T-helper 2 cell treated with Interferon-gamma antibody and Interleukin-4, amounts not matched to agents 5 μg/mL and 100 μg/mL, for 36 hours (primary cell): Measurements from ENCODE around the gene NADK2.

Experiments used
- DNase-seq: peaks from one replicate; pipeline ENCODE4 v3.0.0; 2021; ENCODE audit warnings: low spot score
- H3K27ac Mint-ChIP-seq: one replicate; pipeline ENCODE4 v1.8.0; 2021; ENCODE audit warnings: mild to moderate bottlenecking, mixed read lengths
- H3K27me3 Mint-ChIP-seq: one replicate; pipeline ENCODE4 v1.8.0; 2021; ENCODE audit warnings: low read depth, mixed read lengths
- H3K36me3 Mint-ChIP-seq: one replicate; pipeline ENCODE4 v1.8.0; 2021; ENCODE audit warnings: low read depth, mixed read lengths
- H3K4me1 Mint-ChIP-seq: one replicate; pipeline ENCODE4 v1.8.0; 2021; ENCODE audit warnings: low read depth, mixed read lengths
- H3K4me3 Mint-ChIP-seq: one replicate; pipeline ENCODE4 v1.8.0; 2022; ENCODE audit warnings: mild to moderate bottlenecking, moderate library complexity, mixed read lengths
- H3K9me3 Mint-ChIP-seq: one replicate; pipeline ENCODE4 v1.8.0; 2021; ENCODE audit warnings: mixed read lengths

Gene NADK2

GRCh38 chr5:36177715-36178523 lies 63.8 kb downstream of the NADK2 start:
- Mint-ChIP-seq H3K27ac (no peak overlapping the region), H3K27me3 (no peaks in the 10 kb centered on the region), H3K4me3 (no peak overlapping the region), H3K9me3 (no peaks in the 10 kb centered on the region), H3K4me1 (peaks cover 4% of the 10 kb centered on the region), H3K36me3 (peaks cover 64% of the 10 kb centered on the region)
- DNase-seq, result no peak

- Mint-ChIP-seq H3K27me3 (no peaks in the 10 kb centered on the region), H3K36me3 (peaks cover 61% of the 10 kb centered on the region), H3K27ac (no peak overlapping the region), H3K4me1 (peaks cover 4% of the 10 kb centered on the region), H3K9me3 (no peaks in the 10 kb centered on the region), H3K4me3 (no peak overlapping the region)
- DNase-seq, result no peak
These were observed 64.6 kb downstream of the NADK2 start for GRCh38 chr5:36177154-36177553.

GRCh38 chr5:36175043-36175442 lies 66.7 kb downstream of the NADK2 start:
- Mint-ChIP-seq H3K36me3 (peaks cover 58% of the 10 kb centered on the region), H3K27me3 (no peaks in the 10 kb centered on the region), H3K4me3 (no peak overlapping the region), H3K4me1 (peaks cover 4% of the 10 kb centered on the region), H3K27ac (no peak overlapping the region), H3K9me3 (no peaks in the 10 kb centered on the region)
- DNase-seq, result no peak

- Mint-ChIP-seq H3K4me1 (peaks cover 4% of the 10 kb centered on the region), H3K27me3 (no peaks in the 10 kb centered on the region), H3K9me3 (no peaks in the 10 kb centered on the region), H3K27ac (no peak overlapping the region), H3K4me3 (no peak overlapping the region), H3K36me3 (peaks cover 58% of the 10 kb centered on the region)
- no peak for DNase-seq
These were observed 67.6 kb downstream of the NADK2 start for GRCh38 chr5:36174119-36174518.

DNA sequence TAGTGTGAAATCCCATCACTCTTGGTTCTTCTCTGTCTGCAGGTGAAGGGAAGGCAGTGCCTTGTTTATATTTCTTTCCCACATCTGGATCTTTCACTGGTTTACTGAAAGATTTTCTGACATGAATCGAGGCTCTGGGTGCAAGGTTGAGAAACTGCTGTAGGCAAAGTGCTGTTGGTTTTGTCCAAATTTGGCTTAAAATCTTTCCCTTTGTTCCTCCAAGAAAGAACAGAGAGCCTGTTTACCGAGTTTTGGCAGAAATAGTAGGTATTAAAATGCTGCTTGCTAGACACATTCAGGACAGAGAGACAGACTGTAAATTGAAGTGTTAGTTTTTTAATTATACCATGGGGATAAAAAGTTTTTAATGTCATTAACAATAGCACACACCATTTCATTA lies 68.3 kb downstream of the NADK2 start:
- Mint-ChIP-seq H3K4me3 (no peak overlapping the region), H3K27me3 (no peaks in the 10 kb centered on the region), H3K9me3 (no peaks in the 10 kb centered on the region), H3K4me1 (peaks cover 7% of the 10 kb centered on the region), H3K27ac (no peak overlapping the region), H3K36me3 (peaks cover 59% of the 10 kb centered on the region)
- no peak for DNase-seq

- Mint-ChIP-seq H3K27me3 (no peaks in the 10 kb centered on the region), H3K4me3 (no peak overlapping the region), H3K9me3 (no peaks in the 10 kb centered on the region), H3K36me3 (peaks cover 64% of the 10 kb centered on the region), H3K4me1 (peaks cover 13% of the 10 kb centered on the region), H3K27ac (no peak overlapping the region)
- DNase-seq, result no peak
These were observed 69.1 kb downstream of the NADK2 start for GRCh38 chr5:36172599-36172998.

- H3K36me3 Mint-ChIP-seq, result peaks cover 70% of the 10 kb centered on the region
- no peak overlapping the region for H3K27ac Mint-ChIP-seq
- no peaks in the 10 kb centered on the region for H3K9me3 Mint-ChIP-seq
- H3K4me1 Mint-ChIP-seq, result peaks cover 15% of the 10 kb centered on the region
- no peaks in the 10 kb centered on the region for H3K27me3 Mint-ChIP-seq
- no peak for DNase-seq
- no peak overlapping the region for H3K4me3 Mint-ChIP-seq
These were observed 70.8 kb downstream of the NADK2 start for GRCh38 chr5:36170832-36171424.

DNA sequence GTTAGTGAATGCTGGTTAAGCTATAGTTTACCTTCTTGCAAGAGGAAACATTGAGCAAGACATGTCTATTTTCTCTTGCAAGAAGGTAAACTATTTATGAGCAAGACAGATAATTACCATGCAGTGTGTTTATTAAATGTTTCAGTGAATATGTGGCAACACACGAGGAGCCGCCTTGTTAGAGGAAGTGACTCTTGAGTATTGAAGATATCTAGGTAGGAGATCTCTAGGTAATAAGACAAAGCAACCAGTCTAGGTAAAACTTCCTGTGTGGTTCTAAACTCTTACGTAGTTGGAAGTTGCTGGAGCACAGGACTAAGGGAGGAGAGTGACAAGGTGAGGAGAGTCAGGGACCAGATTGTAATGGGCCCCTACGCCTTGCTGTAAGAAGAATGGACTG lies 73.0 kb downstream of the NADK2 start:
- Mint-ChIP-seq H3K9me3 (no peaks in the 10 kb centered on the region), H3K27ac (peak overlapping the region; percentile 79), H3K27me3 (no peaks in the 10 kb centered on the region), H3K4me1 (peaks cover 11% of the 10 kb centered on the region), H3K4me3 (peak overlapping the region; percentile 37), H3K36me3 (peaks cover 62% of the 10 kb centered on the region)
- DNase-seq, result no peak

DNA sequence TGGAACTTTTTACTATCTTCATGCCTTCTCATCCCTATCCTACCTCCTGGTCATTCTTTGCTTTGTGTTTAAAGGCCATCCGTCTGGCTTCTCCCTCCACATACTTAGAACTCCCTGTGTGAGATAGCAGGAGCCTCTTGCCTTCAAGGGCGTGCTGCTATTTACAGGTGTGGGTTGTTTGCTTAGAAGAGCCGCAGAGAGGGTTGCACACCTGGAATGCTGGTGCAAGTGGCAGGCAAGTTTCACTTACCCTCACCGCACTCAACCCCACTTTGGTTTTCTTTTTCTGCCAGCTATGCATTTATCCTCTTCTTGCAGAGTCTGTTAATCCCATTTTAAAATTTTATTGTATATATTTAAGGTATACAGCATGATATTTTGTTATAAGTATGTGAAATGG lies 77.3 kb downstream of the NADK2 start:
- H3K27ac Mint-ChIP-seq, result no peak overlapping the region
- H3K9me3 Mint-ChIP-seq, result no peaks in the 10 kb centered on the region
- H3K27me3 Mint-ChIP-seq, result no peaks in the 10 kb centered on the region
- peaks cover 65% of the 10 kb centered on the region for H3K36me3 Mint-ChIP-seq
- H3K4me1 Mint-ChIP-seq, result peaks cover 23% of the 10 kb centered on the region
- no peak for DNase-seq
- H3K4me3 Mint-ChIP-seq, result no peak overlapping the region

GRCh38 chr5:36162810-36163486 lies 78.8 kb downstream of the NADK2 start:
- DNase-seq, result no peak
- no peaks in the 10 kb centered on the region for H3K9me3 Mint-ChIP-seq
- H3K27ac Mint-ChIP-seq, result no peak overlapping the region
- no peaks in the 10 kb centered on the region for H3K27me3 Mint-ChIP-seq
- H3K36me3 Mint-ChIP-seq, result peaks cover 62% of the 10 kb centered on the region
- H3K4me3 Mint-ChIP-seq, result no peak overlapping the region
- peaks cover 26% of the 10 kb centered on the region for H3K4me1 Mint-ChIP-seq

- Mint-ChIP-seq H3K36me3 (peaks cover 62% of the 10 kb centered on the region), H3K27ac (no peak overlapping the region), H3K4me1 (peaks cover 28% of the 10 kb centered on the region), H3K27me3 (no peaks in the 10 kb centered on the region), H3K9me3 (no peaks in the 10 kb centered on the region), H3K4me3 (no peak overlapping the region)
- no peak for DNase-seq
These were observed 80.4 kb downstream of the NADK2 start for GRCh38 chr5:36161361-36161760.

- H3K27me3 Mint-ChIP-seq, result no peaks in the 10 kb centered on the region
- no peak overlapping the region for H3K4me3 Mint-ChIP-seq
- H3K27ac Mint-ChIP-seq, result no peak overlapping the region
- H3K9me3 Mint-ChIP-seq, result no peaks in the 10 kb centered on the region
- H3K36me3 Mint-ChIP-seq, result peaks cover 64% of the 10 kb centered on the region
- H3K4me1 Mint-ChIP-seq, result peaks cover 33% of the 10 kb centered on the region
- DNase-seq, result no peak
These were observed 81.1 kb downstream of the NADK2 start for GRCh38 chr5:36160617-36161016.

DNA sequence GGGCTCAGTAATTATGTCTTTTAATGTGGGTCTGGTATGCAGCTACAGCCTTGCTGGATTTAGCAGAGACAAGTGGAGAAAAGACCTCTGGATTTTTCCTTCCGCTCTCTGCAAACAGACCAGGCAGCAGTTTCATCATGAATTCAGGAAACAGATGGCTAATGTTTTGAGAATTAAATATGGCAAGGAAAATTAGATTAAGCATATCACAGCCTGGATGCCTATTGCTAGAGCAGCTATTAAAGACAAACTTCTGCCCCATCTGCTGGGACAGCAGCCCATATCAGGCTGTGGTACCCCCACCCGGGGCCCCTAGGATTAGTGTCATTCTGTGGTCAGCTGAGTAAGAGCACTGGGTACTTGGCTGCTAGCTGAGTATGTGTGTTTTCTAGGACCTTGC lies 83.6 kb downstream of the NADK2 start:
- Mint-ChIP-seq H3K4me3 (no peak overlapping the region), H3K27me3 (no peaks in the 10 kb centered on the region), H3K27ac (no peak overlapping the region), H3K9me3 (no peaks in the 10 kb centered on the region), H3K4me1 (peaks cover 50% of the 10 kb centered on the region), H3K36me3 (peaks cover 71% of the 10 kb centered on the region)
- no peak for DNase-seq

DNA sequence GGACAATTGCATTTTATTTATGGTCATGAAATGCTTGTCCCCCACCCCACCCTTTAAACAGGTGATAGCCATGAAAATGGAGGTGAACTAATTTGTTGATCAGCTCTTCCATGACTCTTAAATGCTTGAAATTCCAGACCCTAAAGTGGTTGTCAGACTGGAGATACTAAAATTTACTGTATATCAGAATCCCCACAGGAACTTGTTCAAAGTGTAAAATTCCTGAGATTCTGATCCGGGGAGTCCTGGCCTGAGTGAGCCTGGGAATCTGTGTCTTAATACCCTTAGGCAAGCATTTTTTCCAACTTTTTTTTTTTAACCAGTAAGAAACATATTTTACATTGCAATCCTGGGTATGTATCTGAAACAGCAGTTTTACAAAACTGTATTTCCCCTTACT lies 85.1 kb downstream of the NADK2 start:
- Mint-ChIP-seq H3K27ac (no peak overlapping the region), H3K4me1 (peaks cover 52% of the 10 kb centered on the region), H3K4me3 (no peak overlapping the region), H3K36me3 (peaks cover 68% of the 10 kb centered on the region), H3K9me3 (no peaks in the 10 kb centered on the region), H3K27me3 (no peaks in the 10 kb centered on the region)
- no peak for DNase-seq
